GM12878 (cell line): ENCODE results near the gene ACTR5. TPM values are rescaled to one million over a fixed set of nuclear protein-coding genes. Genes with fewer than 3 reads are reported as not detected.

Experiments used
- ATAC-seq: fragments of 200-7000 bp; cut with Tn5 transposase; 3 replicates; pipeline ENCODE4 v1.9.1; 2020; ENCODE audit warnings: mild to moderate bottlenecking, moderate library complexity
- BruUV-seq: library from RNA; stranded (reverse); fragments of 400-500 nt; replicated peaks from 2 replicates; lab custom pipeline; 2021; lab: Mats Ljungman, UMichigan
- CTCF ChIA-PET: fragments of 300-600 bp; sonication (Branson Sonifier 250); formaldehyde crosslinking; extraction: SDS; loops from one replicate; lab custom pipeline; 2021; ENCODE audit warnings: inconsistent platforms; lab: Yijun Ruan, JAX
- POLR2A ChIA-PET: fragments of 350-600 bp; formaldehyde crosslinking; extraction: SDS; loops from one replicate; lab custom pipeline; 2021; ENCODE audit warnings: inconsistent platforms; lab: Charles Lee
- RAD21 ChIA-PET: fragments of 300-600 bp; sonication (Branson Sonifier 250); formaldehyde crosslinking; loops from one replicate; lab custom pipeline; 2023; ENCODE audit warnings: antibody characterized with exemption; ENCODE audit not compliant: unreplicated experiment; lab: Charles Lee
- SMC1A ChIA-PET: fragments of 300-600 bp; sonication (Branson Sonifier 250); formaldehyde crosslinking; loops from one replicate; lab custom pipeline; 2023; ENCODE audit not compliant: unreplicated experiment, uncharacterized antibody; lab: Charles Lee
- DNase-seq: peaks from one replicate; pipeline ENCODE4 v3.0.0-alpha.2; 2011; ENCODE audit warnings: low read depth, low spot score
- FAIRE-seq: peaks from 3 replicates; lab custom pipeline; 2011; peaks lifted over from hg19 to GRCh38; lab: Jason Lieb, UNC
- H2AFZ ChIP-seq: 2 replicates; pipeline ENCODE4 v1.6.0; 2011; ENCODE audit warnings: low read depth, low read length, control low read depth; ENCODE audit not compliant: control insufficient read depth
- H3K27ac ChIP-seq: 2 replicates; pipeline ENCODE4 v1.5.1; 2011; ENCODE audit warnings: control low read depth; ENCODE audit not compliant: control insufficient read depth, insufficient read depth
- H3K27me3 ChIP-seq, 2 experiments: replicated peaks in 1 of 2; 2 replicates each; pipeline versions ENCODE4 v1.6.0 to v1.6.1; 2011; ENCODE audit warnings: low read length in 1 of 2; ENCODE audit not compliant: control insufficient read depth in 2 of 2, insufficient read depth in 2 of 2
- H3K36me3 ChIP-seq, 2 experiments: 2 replicates each; pipeline ENCODE4 v1.5.1; 2011; ENCODE audit warnings: low read length in 1 of 2; ENCODE audit not compliant: control insufficient read depth in 2 of 2, insufficient read depth in 2 of 2
- H3K4me1 ChIP-seq: 2 replicates; pipeline ENCODE4 v1.6.1; 2011; ENCODE audit warnings: mild to moderate bottlenecking, low read length, moderate library complexity, mixed read lengths; ENCODE audit not compliant: control insufficient read depth, insufficient read depth
- H3K4me2 ChIP-seq: 2 replicates; pipeline ENCODE4 v1.6.0; 2011; ENCODE audit warnings: control low read depth; ENCODE audit not compliant: control insufficient read depth, insufficient read depth
- H3K4me3 ChIP-seq: fragments of 200-600 bp; sonication (generic); 2 replicates; pipeline ENCODE4 v1.5.1; 2016
- H3K79me2 ChIP-seq: 2 replicates; pipeline ENCODE4 v1.6.0; 2011; ENCODE audit warnings: low read length; ENCODE audit not compliant: control insufficient read depth, insufficient read depth
- H3K9ac ChIP-seq: 2 replicates; pipeline ENCODE4 v1.8.0; 2011; ENCODE audit warnings: low read length, control low read depth, mixed read lengths; ENCODE audit not compliant: control insufficient read depth, insufficient read depth
- H3K9me3 ChIP-seq: replicated peaks from 3 replicates; pipeline ENCODE4 v1.5.1; 2011; ENCODE audit warnings: mild to moderate bottlenecking, low read length; ENCODE audit not compliant: control insufficient read depth, insufficient read depth
- H4K20me1 ChIP-seq: 2 replicates; pipeline ENCODE4 v1.6.0; 2011; ENCODE audit not compliant: control insufficient read depth, insufficient read depth
- MYB ChIP-seq: fragments of 150-350 bp; IDR thresholded peaks from 2 replicates; pipeline ENCODE4 v1.6.1; 2014; ENCODE audit warnings: mild to moderate bottlenecking, low read depth, low read length, borderline replicate concordance
- MYC ChIP-seq: IDR thresholded peaks from 2 replicates; pipeline ENCODE4 v1.6.1; 2011; ENCODE audit warnings: mild to moderate bottlenecking, low read length, moderate library complexity, inconsistent platforms; ENCODE audit not compliant: insufficient read depth, insufficient replicate concordance, insufficient read length, severe bottlenecking
- NFYB ChIP-seq: IDR thresholded peaks from 2 replicates; pipeline ENCODE4 v1.6.1; 2011; ENCODE audit warnings: low read depth, mild to moderate bottlenecking, low read length, improper control_type of control experiment, moderate library complexity; ENCODE audit not compliant: insufficient read depth
- NR2F1 ChIP-seq: fragments of 450-650 bp; conservative IDR thresholded peaks from 2 replicates; pipeline ENCODE4 v1.6.1; 2017; ENCODE audit warnings: mild to moderate bottlenecking
- WGBS: methylation state at CpG from one replicate; pipeline ENCODE4 v1.1.6; 2016; ENCODE audit warnings: low lambda C conversion rate; ENCODE audit not compliant: insufficient replicate concordance, insufficient coverage; ENCODE audit errors: missing lambda C conversion rate; 5-methylcytosine and 5-hydroxymethylcytosine counted together
- in situ Hi-C: fragments of 300-500 bp; cut with MboI; formaldehyde crosslinking; loops from 9 replicates; pipeline ENCODE4 v1.14.3; 2018; ENCODE audit warnings: mixed read lengths
- intact Hi-C: fragments of 100-400 bp; cut with micrococcal nuclease; formaldehyde crosslinking; loops from one replicate; pipeline ENCODE4 v1.14.2; 2022; ENCODE audit not compliant: unreplicated experiment
- polyA plus RNA-seq, 11 experiments: library from polyadenylated mRNA; depleted of rRNA in 4 of 11; unstranded in 6 of 11; stranded (reverse) in 5 of 11; fragments of >200 nt; fragmentation: Nextera tagmentation in 4 of 11; fragmentation: Illumina TruSeq in 1 of 11; extraction: Ambion mirVana in 4 of 11; extraction: Trizol in 1 of 11; gene quantifications; 1 replicate in 1 of 11; 2 replicates in 10 of 11; pipeline versions ENCODE4 v1.2.1 to v1.2.3, GENCODE V29; 2011 to 2016; ENCODE audit warnings: inconsistent platforms in 2 of 11, missing spikeins in 2 of 11, low read depth in 1 of 11
- total RNA-seq, 4 experiments: library from RNA; depleted of rRNA in 3 of 4; stranded (reverse); fragments of >200 nt in 3 of 4; fragmentation: Illumina TruSeq in 1 of 4; extraction: Trizol in 1 of 4; gene quantifications; 2 replicates each; pipeline versions ENCODE4 v1.2.1 to v1.2.3, GENCODE V29; 2013 to 2021
- TF ChIP-seq, protein P1 (sequence below): fragments of 450-650 bp; IDR thresholded peaks from 2 replicates; pipeline ENCODE4 v1.6.1; 2016; ENCODE audit warnings: mild to moderate bottlenecking, moderate library complexity, borderline replicate concordance

ACTR5 gene
- total and polyA plus RNA-seq, 10 of the 15 experiments (the other 5 are each of a cell fraction or from before 2014, with no cell fraction given) = 0.52 to 14.7 (median 8.8) TPM

DNA sequence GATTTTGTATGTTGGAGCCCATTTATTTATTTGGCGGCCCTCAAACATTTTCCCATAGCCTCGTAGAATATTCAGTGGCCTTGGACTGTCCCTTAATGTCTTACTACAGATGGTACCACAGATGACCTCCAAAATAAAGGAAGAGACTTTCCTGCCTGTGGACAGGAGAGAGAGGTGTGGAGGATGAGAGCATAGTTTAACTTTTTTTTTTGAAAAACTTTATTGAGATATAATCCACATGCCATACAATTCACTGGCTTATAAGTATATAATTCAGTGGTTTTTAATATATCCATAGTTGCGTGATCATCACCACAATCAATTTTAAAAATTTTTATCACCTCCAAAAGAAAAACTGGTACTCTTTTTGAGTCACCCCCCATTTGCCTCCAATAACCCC lies 52.6 kb downstream of the ACTR5 start:
- ChIA-PET RAD21 (no interaction called here), POLR2A (no interaction called here), CTCF (no interaction called here), SMC1A (no interaction called here)
- TF ChIP-seq NR2F1 (no peak), MYB (no peak), MYC (no peak), NFYB (no peak)
- TF ChIP-seq, protein P1, sequence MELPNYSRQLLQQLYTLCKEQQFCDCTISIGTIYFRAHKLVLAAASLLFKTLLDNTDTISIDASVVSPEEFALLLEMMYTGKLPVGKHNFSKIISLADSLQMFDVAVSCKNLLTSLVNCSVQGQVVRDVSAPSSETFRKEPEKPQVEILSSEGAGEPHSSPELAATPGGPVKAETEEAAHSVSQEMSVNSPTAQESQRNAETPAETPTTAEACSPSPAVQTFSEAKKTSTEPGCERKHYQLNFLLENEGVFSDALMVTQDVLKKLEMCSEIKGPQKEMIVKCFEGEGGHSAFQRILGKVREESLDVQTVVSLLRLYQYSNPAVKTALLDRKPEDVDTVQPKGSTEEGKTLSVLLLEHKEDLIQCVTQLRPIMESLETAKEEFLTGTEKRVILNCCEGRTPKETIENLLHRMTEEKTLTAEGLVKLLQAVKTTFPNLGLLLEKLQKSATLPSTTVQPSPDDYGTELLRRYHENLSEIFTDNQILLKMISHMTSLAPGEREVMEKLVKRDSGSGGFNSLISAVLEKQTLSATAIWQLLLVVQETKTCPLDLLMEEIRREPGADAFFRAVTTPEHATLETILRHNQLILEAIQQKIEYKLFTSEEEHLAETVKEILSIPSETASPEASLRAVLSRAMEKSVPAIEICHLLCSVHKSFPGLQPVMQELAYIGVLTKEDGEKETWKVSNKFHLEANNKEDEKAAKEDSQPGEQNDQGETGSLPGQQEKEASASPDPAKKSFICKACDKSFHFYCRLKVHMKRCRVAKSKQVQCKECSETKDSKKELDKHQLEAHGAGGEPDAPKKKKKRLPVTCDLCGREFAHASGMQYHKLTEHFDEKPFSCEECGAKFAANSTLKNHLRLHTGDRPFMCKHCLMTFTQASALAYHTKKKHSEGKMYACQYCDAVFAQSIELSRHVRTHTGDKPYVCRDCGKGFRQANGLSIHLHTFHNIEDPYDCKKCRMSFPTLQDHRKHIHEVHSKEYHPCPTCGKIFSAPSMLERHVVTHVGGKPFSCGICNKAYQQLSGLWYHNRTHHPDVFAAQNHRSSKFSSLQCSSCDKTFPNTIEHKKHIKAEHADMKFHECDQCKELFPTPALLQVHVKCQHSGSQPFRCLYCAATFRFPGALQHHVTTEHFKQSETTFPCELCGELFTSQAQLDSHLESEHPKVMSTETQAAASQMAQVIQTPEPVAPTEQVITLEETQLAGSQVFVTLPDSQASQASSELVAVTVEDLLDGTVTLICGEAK = peak; percentile 58
- Histone ChIP-seq H3K9me3 (peaks cover 5% of the 10 kb centered on the region; the same call in 2 of the 3 replicates), H3K27me3 (no peaks in the 10 kb centered on the region), H3K4me1 (peaks cover 7% of the 10 kb centered on the region), H4K20me1 (no peaks in the 10 kb centered on the region), H3K9ac (no peak overlapping the region), H2AFZ (no peak overlapping the region), H3K4me2 (no peak overlapping the region), H3K79me2 (peaks cover 7% of the 10 kb centered on the region), H3K36me3 (no peaks in the 10 kb centered on the region), H3K4me3 (no peak overlapping the region), H3K27ac (no peak overlapping the region)
- in situ Hi-C loops (no loop called here), intact Hi-C loops (no loop called here)
- WGBS = 96% methylated on average over 3 of the region's 3 CpGs
- ATAC-seq = no peak
- FAIRE-seq = no peak
- no TSS peak for BruUV-seq
- no peak for DNase-seq
